B cell (primary cell): ENCODE measurements around the gene KLF12.

Experiments used
- EZH2 ChIP-seq: IDR thresholded peaks from 2 replicates; pipeline ENCODE4 v1.6.1; 2012; ENCODE audit warnings: borderline replicate concordance, low read depth, mild to moderate bottlenecking, moderate library complexity, low read length; ENCODE audit not compliant: insufficient read depth, poor library complexity, severe bottlenecking
- TF ChIP-seq, protein P1 (sequence below): fragments of 200-600 bp; IDR thresholded peaks from one replicate; pipeline ENCODE4 v1.8.0; 2022; ENCODE audit warnings: antibody characterized with exemption, mild to moderate bottlenecking

- TF ChIP-seq, protein P1, sequence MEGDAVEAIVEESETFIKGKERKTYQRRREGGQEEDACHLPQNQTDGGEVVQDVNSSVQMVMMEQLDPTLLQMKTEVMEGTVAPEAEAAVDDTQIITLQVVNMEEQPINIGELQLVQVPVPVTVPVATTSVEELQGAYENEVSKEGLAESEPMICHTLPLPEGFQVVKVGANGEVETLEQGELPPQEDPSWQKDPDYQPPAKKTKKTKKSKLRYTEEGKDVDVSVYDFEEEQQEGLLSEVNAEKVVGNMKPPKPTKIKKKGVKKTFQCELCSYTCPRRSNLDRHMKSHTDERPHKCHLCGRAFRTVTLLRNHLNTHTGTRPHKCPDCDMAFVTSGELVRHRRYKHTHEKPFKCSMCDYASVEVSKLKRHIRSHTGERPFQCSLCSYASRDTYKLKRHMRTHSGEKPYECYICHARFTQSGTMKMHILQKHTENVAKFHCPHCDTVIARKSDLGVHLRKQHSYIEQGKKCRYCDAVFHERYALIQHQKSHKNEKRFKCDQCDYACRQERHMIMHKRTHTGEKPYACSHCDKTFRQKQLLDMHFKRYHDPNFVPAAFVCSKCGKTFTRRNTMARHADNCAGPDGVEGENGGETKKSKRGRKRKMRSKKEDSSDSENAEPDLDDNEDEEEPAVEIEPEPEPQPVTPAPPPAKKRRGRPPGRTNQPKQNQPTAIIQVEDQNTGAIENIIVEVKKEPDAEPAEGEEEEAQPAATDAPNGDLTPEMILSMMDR = no peak
- TF ChIP-seq EZH2 = no peak
These were observed 24.6 kb upstream of the KLF12 start for GRCh38 chr13:74158571-74159352.
